Measurements from ENCODE around the gene PPID.
"Not testable (repeated sequence)": the region's sequence is repeated elsewhere in the genome, so short reads cannot be mapped to it uniquely, and the experiment has no call there.

PPID gene

GRCh38 chr4:158766434-158767044, 43.3 kb upstream of the PPID start:
- DNase-seq (ENCODE audit: low spot score): no peak
- ChIA-PET CTCF (interaction anchor here (0.5 kb wide), 1 partner anchor 33 kb away, joined by 7 read pairs; no protein-coding TSS in a partner anchor), POLR2A (ENCODE audit: low non-redundant PET) (no interaction called here)

GRCh38 chr4:158763462-158763861, 40.3 kb upstream of the PPID start:
- no peak overlapping the region for H3K27ac ChIP-seq
- no peak for TF ChIP-seq CTCF (conservative IDR thresholded peaks at IDR 0.05; ENCODE audit: low read depth)
- no peak for DNase-seq (ENCODE audit: low spot score)
- ChIA-PET POLR2A (ENCODE audit: low non-redundant PET) (interaction anchor here (0.7 kb wide), 1 partner anchor 14 kb away, joined by 3 read pairs; no protein-coding TSS in a partner anchor), CTCF (interaction anchor here (0.6 kb wide), 2 partner anchors 20 to 22 kb away, joined by 3 to 4 read pairs; no protein-coding TSS in a partner anchor)

More at GRCh38 chr4:158766434-158767044, 43.3 kb upstream of the PPID start:
- TF ChIP-seq CTCF (conservative IDR thresholded peaks at IDR 0.05; ENCODE audit: low read depth): no peak
- no peak overlapping the region for H3K27ac ChIP-seq

GRCh38 chr4:158762553-158762952, 39.4 kb upstream of the PPID start:
- ChIA-PET CTCF (no interaction called here), POLR2A (ENCODE audit: low non-redundant PET) (no interaction called here)
- TF ChIP-seq CTCF (conservative IDR thresholded peaks at IDR 0.05; ENCODE audit: low read depth): no peak
- no peak for DNase-seq (ENCODE audit: low spot score)
- H3K27ac ChIP-seq: no peak overlapping the region

GRCh38 chr4:158760866-158761265, 37.7 kb upstream of the PPID start:
- no peak for DNase-seq (ENCODE audit: low spot score)
- H3K27ac ChIP-seq: no peak overlapping the region
- CTCF ChIA-PET: interaction anchor here (0.6 to 0.7 kb wide), 3 partner anchors 36 to 1235 kb away, joined by 3 to 8 read pairs (median 4); no protein-coding TSS in a partner anchor
- POLR2A ChIA-PET (ENCODE audit: low non-redundant PET): no interaction called here
- TF ChIP-seq CTCF (conservative IDR thresholded peaks at IDR 0.05; ENCODE audit: low read depth): no peak

- DNase-seq (ENCODE audit: low spot score); H3K27ac ChIP-seq; CTCF ChIA-PET; POLR2A ChIA-PET (ENCODE audit: low non-redundant PET): not testable (repeated sequence)
Observed at GRCh38 chr4:158759539-158759938, 36.3 kb upstream of the PPID start.

GRCh38 chr4:158758703-158759102, 35.5 kb upstream of the PPID start:
- DNase-seq (ENCODE audit: low spot score): no peak
- H3K27ac ChIP-seq: no peak overlapping the region
- ChIA-PET POLR2A (ENCODE audit: low non-redundant PET) (no interaction called here), CTCF (no interaction called here)
- no peak for TF ChIP-seq CTCF (conservative IDR thresholded peaks at IDR 0.05; ENCODE audit: low read depth)

- no peak for TF ChIP-seq CTCF (conservative IDR thresholded peaks at IDR 0.05; ENCODE audit: low read depth)
Observed at GRCh38 chr4:158758142-158758541, 34.9 kb upstream of the PPID start.

More at GRCh38 chr4:158758142-158758541, 34.9 kb upstream of the PPID start:
- DNase-seq (ENCODE audit: low spot score): no peak
- CTCF ChIA-PET: no interaction called here
- no peak overlapping the region for H3K27ac ChIP-seq
- POLR2A ChIA-PET (ENCODE audit: low non-redundant PET): no interaction called here
